OCI-LY7 (cell line): ENCODE results near the gene COL17A1. TPM values are rescaled to one million over a fixed set of nuclear protein-coding genes. Genes with fewer than 3 reads are reported as not detected.

ENCODE experiments used
- BruUV-seq: library from RNA; stranded (reverse); fragments of 400-500 nt; replicated peaks from 2 replicates; lab custom pipeline; 2021; lab: Mats Ljungman, UMichigan
- CTCF ChIA-PET: fragments of 300-600 bp; sonication (Branson Sonifier 250); formaldehyde crosslinking; loops from one replicate; lab custom pipeline; 2022; ENCODE audit warnings: antibody characterized with exemption; ENCODE audit not compliant: unreplicated experiment; lab: Charles Lee
- POLR2A ChIA-PET: fragments of 300-600 bp; sonication (Branson Sonifier 250); formaldehyde crosslinking; loops from one replicate; lab custom pipeline; 2022; ENCODE audit warnings: antibody characterized with exemption; lab: Charles Lee
- DNase-seq: peaks from one replicate; pipeline ENCODE4 v3.0.0-alpha.2; 2015; ENCODE audit warnings: low spot score
- H2AFZ ChIP-seq: fragments of 200-600 bp; sonication (generic), shearing (Covaris generic); 2 replicates; pipeline ENCODE4 v1.6.1; 2014; ENCODE audit warnings: mild to moderate bottlenecking, antibody characterized with exemption, low read length, moderate library complexity
- H3K27ac ChIP-seq: fragments of 200-600 bp; sonication (generic); 2 replicates; pipeline ENCODE4 v1.5.1; 2014; ENCODE audit warnings: mixed run types, low read depth, mild to moderate bottlenecking, moderate library complexity, low read length, inconsistent platforms; ENCODE audit not compliant: poor library complexity, severe bottlenecking
- H3K36me3 ChIP-seq: fragments of 200-600 bp; sonication (generic); 2 replicates; pipeline ENCODE4 v1.6.1; 2014; ENCODE audit warnings: mild to moderate bottlenecking, antibody characterized with exemption, low read length, moderate library complexity, mixed read lengths; ENCODE audit not compliant: insufficient read depth
- H3K4me1 ChIP-seq: fragments of 200-600 bp; sonication (generic); 2 replicates; pipeline ENCODE4 v1.5.1; 2014; ENCODE audit warnings: mild to moderate bottlenecking, low read length; ENCODE audit not compliant: insufficient read depth, poor library complexity, severe bottlenecking
- H3K4me2 ChIP-seq: fragments of 200-600 bp; sonication (generic); 2 replicates; pipeline ENCODE4 v1.6.1; 2014; ENCODE audit warnings: mild to moderate bottlenecking, low read length
- H3K4me3 ChIP-seq: fragments of 200-600 bp; sonication (generic); 2 replicates; pipeline ENCODE4 v1.5.1; 2014; ENCODE audit warnings: mild to moderate bottlenecking, low read depth, low read length; ENCODE audit not compliant: poor library complexity, severe bottlenecking
- H3K79me2 ChIP-seq: fragments of 200-600 bp; sonication (generic); 2 replicates; pipeline ENCODE4 v1.6.1; 2016; ENCODE audit warnings: low read depth, mild to moderate bottlenecking, low read length, moderate library complexity, mixed read lengths; ENCODE audit not compliant: insufficient read depth
- H3K9me2 ChIP-seq: fragments of 200-600 bp; sonication (generic); 2 replicates; pipeline ENCODE4 v1.6.1; 2016; ENCODE audit warnings: mild to moderate bottlenecking, low read length, mixed read lengths; ENCODE audit not compliant: insufficient read depth
- H3K9me3 ChIP-seq: fragments of 200-600 bp; sonication (generic); 2 replicates; pipeline ENCODE4 v1.6.1; 2014; ENCODE audit warnings: mild to moderate bottlenecking, mixed run types, low read length, mixed read lengths
- H4K20me1 ChIP-seq: fragments of 200-600 bp; sonication (generic); 2 replicates; pipeline ENCODE4 v1.6.1; 2014; ENCODE audit warnings: mild to moderate bottlenecking, antibody characterized with exemption, low read length, moderate library complexity, mixed read lengths; ENCODE audit not compliant: insufficient read depth
- EZH2phosphoT487 ChIP-seq: fragments of 200-600 bp; sonication (generic); IDR thresholded peaks from 2 replicates; pipeline ENCODE4 v1.6.1; 2018; ENCODE audit warnings: low read depth, borderline replicate concordance, mild to moderate bottlenecking, mixed run types, antibody characterized with exemption, low read length, moderate library complexity, mixed read lengths
- intact Hi-C: fragments of 100-400 bp; cut with micrococcal nuclease; formaldehyde crosslinking; loops from one replicate; pipeline ENCODE4 v1.10.0; 2022; ENCODE audit not compliant: unreplicated experiment
- total RNA-seq, 2 experiments: library from RNA; depleted of rRNA in 1 of 2; stranded (reverse); fragments of >200 nt in 1 of 2; shearing (Covaris generic) in 1 of 2; gene quantifications; 2 replicates each; pipeline ENCODE4 v1.2.3, GENCODE V29; 2014 to 2022
- TF ChIP-seq, protein P1 (sequence below): fragments of 200-600 bp; sonication (generic); conservative IDR thresholded peaks from 2 replicates; pipeline ENCODE4 v1.5.1; 2014; ENCODE audit warnings: mild to moderate bottlenecking, antibody characterized with exemption, low read length, moderate library complexity, mixed read lengths

COL17A1 gene
- total RNA-seq, 2 experiments from 2014 or later = 0.17 TPM; not detected in 1

DNA sequence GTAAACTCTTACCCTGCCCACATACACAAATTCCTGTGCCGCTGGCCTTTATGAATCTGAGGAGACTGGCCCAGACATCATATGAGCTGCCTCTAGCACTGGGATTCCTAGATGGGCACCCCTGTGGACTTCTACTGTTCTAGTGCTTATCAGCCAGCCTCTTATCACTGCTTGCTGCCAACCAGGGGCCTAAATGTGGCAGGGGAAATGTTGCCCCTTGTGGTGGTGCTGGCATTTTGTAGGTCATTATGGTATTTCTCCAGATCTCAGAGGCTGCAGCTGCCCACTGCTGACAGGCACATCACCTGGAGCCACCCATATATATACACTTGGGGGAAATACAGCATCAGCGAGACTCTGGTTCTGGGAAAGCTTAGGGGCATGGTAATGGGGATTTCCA lies 41.7 kb upstream of the COL17A1 start:
- Histone ChIP-seq H3K9me3 (no peaks in the 10 kb centered on the region), H3K9me2 (no peaks in the 10 kb centered on the region), H3K4me1 (peaks cover 13% of the 10 kb centered on the region), H3K4me2 (no peak overlapping the region), H3K79me2 (peaks cover 9% of the 10 kb centered on the region; the same call in 1 of the 2 replicates), H3K4me3 (no peak overlapping the region), H3K27ac (no peak overlapping the region), H4K20me1 (no peaks in the 10 kb centered on the region), H2AFZ (no peak overlapping the region), H3K36me3 (peaks cover 7% of the 10 kb centered on the region)
- BruUV-seq = no TSS peak
- intact Hi-C loops = no loop called here
- ChIA-PET POLR2A (interaction anchor here (1.0 kb wide), 1 partner anchor 15 kb away, joined by 3 read pairs; no protein-coding TSS in a partner anchor), CTCF (no interaction called here)
- DNase-seq = peak; percentile 34
- TF ChIP-seq, protein P1, sequence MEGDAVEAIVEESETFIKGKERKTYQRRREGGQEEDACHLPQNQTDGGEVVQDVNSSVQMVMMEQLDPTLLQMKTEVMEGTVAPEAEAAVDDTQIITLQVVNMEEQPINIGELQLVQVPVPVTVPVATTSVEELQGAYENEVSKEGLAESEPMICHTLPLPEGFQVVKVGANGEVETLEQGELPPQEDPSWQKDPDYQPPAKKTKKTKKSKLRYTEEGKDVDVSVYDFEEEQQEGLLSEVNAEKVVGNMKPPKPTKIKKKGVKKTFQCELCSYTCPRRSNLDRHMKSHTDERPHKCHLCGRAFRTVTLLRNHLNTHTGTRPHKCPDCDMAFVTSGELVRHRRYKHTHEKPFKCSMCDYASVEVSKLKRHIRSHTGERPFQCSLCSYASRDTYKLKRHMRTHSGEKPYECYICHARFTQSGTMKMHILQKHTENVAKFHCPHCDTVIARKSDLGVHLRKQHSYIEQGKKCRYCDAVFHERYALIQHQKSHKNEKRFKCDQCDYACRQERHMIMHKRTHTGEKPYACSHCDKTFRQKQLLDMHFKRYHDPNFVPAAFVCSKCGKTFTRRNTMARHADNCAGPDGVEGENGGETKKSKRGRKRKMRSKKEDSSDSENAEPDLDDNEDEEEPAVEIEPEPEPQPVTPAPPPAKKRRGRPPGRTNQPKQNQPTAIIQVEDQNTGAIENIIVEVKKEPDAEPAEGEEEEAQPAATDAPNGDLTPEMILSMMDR = peak; percentile 69
- no peak for TF ChIP-seq EZH2phosphoT487

DNA sequence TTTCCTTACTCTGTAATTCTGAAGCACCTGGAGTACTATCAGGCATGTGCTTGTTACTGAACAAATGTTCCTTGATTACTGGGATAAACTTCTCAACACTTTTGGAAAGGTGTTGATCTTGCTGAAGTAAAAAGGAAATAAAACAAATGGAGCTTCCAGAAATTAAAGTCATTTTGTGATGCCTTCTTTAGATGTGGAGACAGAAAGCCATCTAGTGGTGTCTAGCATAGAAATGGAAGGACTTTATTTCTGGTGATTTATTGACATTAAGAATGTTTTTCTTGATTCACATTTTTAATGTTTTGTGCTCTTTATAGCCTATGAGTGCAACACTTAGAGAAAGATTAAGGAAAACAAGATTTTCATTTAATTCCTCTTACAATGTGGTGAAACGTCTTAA lies 37.7 kb upstream of the COL17A1 start:
- peaks cover 7% of the 10 kb centered on the region for H3K36me3 ChIP-seq
- peak overlapping the region; percentile 80 for H3K4me2 ChIP-seq
- H3K4me1 ChIP-seq = peaks cover 31% of the 10 kb centered on the region
- H3K9me2 ChIP-seq = no peaks in the 10 kb centered on the region
- CTCF ChIA-PET = no interaction called here
- intact Hi-C loops = loop anchor here (2.0 to 5.0 kb wide), 5 partner anchors 141 to 411 kb away; partner anchors contain the start of genes CFAP58, GSTO2 and ITPRIP
- no TSS peak for BruUV-seq
- POLR2A ChIA-PET = interaction anchor here (0.6 to 2.3 kb wide), 5 partner anchors 43 to 207 kb away, joined by 3 to 10 read pairs (median 4); no protein-coding TSS in a partner anchor
- no peaks in the 10 kb centered on the region for H3K9me3 ChIP-seq
- H2AFZ ChIP-seq = peak overlapping the region; percentile 16; the same call in 1 of the 2 replicates
- TF ChIP-seq, protein P1 = peak; percentile 85
- no peak for TF ChIP-seq EZH2phosphoT487
- H4K20me1 ChIP-seq = no peaks in the 10 kb centered on the region
- DNase-seq = peak; percentile 46
- H3K79me2 ChIP-seq = peaks cover 10% of the 10 kb centered on the region; the same call in 1 of the 2 replicates
- peak overlapping the region; percentile 67 for H3K27ac ChIP-seq
- peak overlapping the region; percentile 74 for H3K4me3 ChIP-seq
